ENCODE measurements around the gene ATP1B4. TPM values are rescaled to one million over a fixed set of nuclear protein-coding genes. Genes with fewer than 3 reads are reported as not detected.

Gene ATP1B4
- total and polyA plus RNA-seq, 2 donors (not counting 1 experiment from before 2014, with no cell fraction given): not detected

GRCh38 chrX:120358737-120359456 is 3.0 kb upstream of the ATP1B4 start:
- Histone ChIP-seq H3K27ac (ENCODE audit: insufficient read depth, low read length) (no peak overlapping the region), H3K27me3 (ENCODE audit: control insufficient read depth, insufficient read depth, low read length) (no peaks in the 10 kb centered on the region), H3K9me3 (ENCODE audit: control insufficient read depth, insufficient read depth, low read depth, low read length) (no peaks in the 10 kb centered on the region), H3K4me3 (replicated peaks in 1 of 4; ENCODE audit: control extremely low read depth in 1 of 4, insufficient read depth in 1 of 4, low read depth in 3 of 4, low read length in 4 of 4) (no peak overlapping the region), H4K20me1 (ENCODE audit: control insufficient read depth, extremely low read depth, insufficient read depth, low read length) (no peaks in the 10 kb centered on the region), H3K4me2 (ENCODE audit: extremely low read depth, insufficient read depth, low read length) (no peak overlapping the region), H3K79me2 (ENCODE audit: control insufficient read depth, insufficient read depth, low read length) (no peaks in the 10 kb centered on the region), H3K36me3 (ENCODE audit: control insufficient read depth, insufficient read depth, low read length) (no peaks in the 10 kb centered on the region), H3K4me1 (ENCODE audit: control insufficient read depth, extremely low read depth, insufficient read depth, low read length) (no peaks in the 10 kb centered on the region), H2AFZ (ENCODE audit: low read length) (no peak overlapping the region), H3K9ac (ENCODE audit: insufficient read depth, low read length) (no peak overlapping the region)
- TF ChIP-seq EZH2 (IDR thresholded peaks at IDR 0.05; ENCODE audit: low read length, missing control alignments): no peak
- TF ChIP-seq CTCF (conservative IDR thresholded peaks at IDR 0.05 in 1 of 2, IDR thresholded peaks at IDR 0.05 in 1 of 2; ENCODE audit: low read depth in 1 of 2, low read length in 2 of 2): no peak
- peak in 1 of 2 donors; percentile 63 for DNase-seq (ENCODE audit: low read depth in 2 of 2)

DNA sequence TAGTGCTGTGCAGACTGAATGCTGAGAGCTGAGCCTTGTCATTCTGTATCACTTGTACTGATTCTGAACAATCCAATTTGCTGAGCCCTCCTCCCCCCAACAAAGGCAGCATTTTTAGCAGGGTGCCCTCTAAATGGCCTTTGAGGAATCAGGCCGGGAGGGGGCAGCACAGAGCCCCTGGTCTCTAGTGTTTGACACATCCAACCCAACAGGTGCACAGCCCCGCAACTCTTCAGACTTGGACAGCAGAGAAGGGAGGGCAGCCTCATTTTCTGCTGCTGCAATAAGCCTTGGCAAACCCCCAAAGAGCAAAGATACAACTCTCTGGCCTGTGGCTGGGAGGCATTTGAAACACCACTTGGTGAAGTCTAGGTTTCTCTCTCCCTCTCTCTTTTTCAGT is 3.4 kb downstream of the ATP1B4 start:
- H3K4me1 ChIP-seq (ENCODE audit: control insufficient read depth, extremely low read depth, insufficient read depth, low read length): no peaks in the 10 kb centered on the region
- no peak overlapping the region for H3K9ac ChIP-seq (ENCODE audit: insufficient read depth, low read length)
- no peaks in the 10 kb centered on the region for H3K79me2 ChIP-seq (ENCODE audit: control insufficient read depth, insufficient read depth, low read length)
- H3K4me2 ChIP-seq (ENCODE audit: extremely low read depth, insufficient read depth, low read length): no peak overlapping the region
- peak in 1 of 2 donors; percentile 1 for DNase-seq (ENCODE audit: low read depth in 2 of 2)
- no peaks in the 10 kb centered on the region for H3K36me3 ChIP-seq (ENCODE audit: control insufficient read depth, insufficient read depth, low read length)
- no peaks in the 10 kb centered on the region for H4K20me1 ChIP-seq (ENCODE audit: control insufficient read depth, extremely low read depth, insufficient read depth, low read length)
- no peaks in the 10 kb centered on the region for H3K27me3 ChIP-seq (ENCODE audit: control insufficient read depth, insufficient read depth, low read length)
- no peaks in the 10 kb centered on the region for H3K9me3 ChIP-seq (ENCODE audit: control insufficient read depth, insufficient read depth, low read depth, low read length)
- no peak overlapping the region for H3K27ac ChIP-seq (ENCODE audit: insufficient read depth, low read length)
- TF ChIP-seq EZH2 (IDR thresholded peaks at IDR 0.05; ENCODE audit: low read length, missing control alignments) (no peak), CTCF (conservative IDR thresholded peaks at IDR 0.05 in 1 of 2, IDR thresholded peaks at IDR 0.05 in 1 of 2; ENCODE audit: low read depth in 1 of 2, low read length in 2 of 2) (peak; percentile 23 to 43)
- no peak overlapping the region for H2AFZ ChIP-seq (ENCODE audit: low read length)
- no peak overlapping the region for H3K4me3 ChIP-seq (replicated peaks in 1 of 4; ENCODE audit: control extremely low read depth in 1 of 4, insufficient read depth in 1 of 4, low read depth in 3 of 4, low read length in 4 of 4)

DNA sequence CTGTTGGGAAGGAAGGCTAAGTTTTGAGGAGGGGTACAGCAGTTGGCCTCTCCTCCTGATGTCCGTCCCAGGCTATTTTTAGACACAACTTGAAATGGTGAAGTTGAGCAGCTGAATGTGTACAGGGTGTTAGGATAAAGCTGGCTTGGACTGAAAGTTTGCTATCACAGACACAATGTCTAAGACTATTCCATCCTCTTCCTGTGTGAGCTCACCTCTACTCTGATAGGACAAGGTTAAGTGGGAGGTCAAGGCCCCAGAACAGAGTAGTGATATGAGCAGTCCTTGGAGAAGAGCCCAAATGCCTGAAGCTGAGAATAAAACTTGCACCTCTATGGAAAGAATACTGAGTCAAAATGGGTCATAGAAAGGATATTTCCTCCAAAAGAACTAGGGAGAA is 4.1 kb downstream of the ATP1B4 start:
- Histone ChIP-seq H3K4me2 (ENCODE audit: extremely low read depth, insufficient read depth, low read length) (no peak overlapping the region), H3K9ac (ENCODE audit: insufficient read depth, low read length) (no peak overlapping the region), H3K9me3 (ENCODE audit: control insufficient read depth, insufficient read depth, low read depth, low read length) (no peaks in the 10 kb centered on the region), H3K27me3 (ENCODE audit: control insufficient read depth, insufficient read depth, low read length) (no peaks in the 10 kb centered on the region), H3K27ac (ENCODE audit: insufficient read depth, low read length) (no peak overlapping the region), H3K4me3 (replicated peaks in 1 of 4; ENCODE audit: control extremely low read depth in 1 of 4, insufficient read depth in 1 of 4, low read depth in 3 of 4, low read length in 4 of 4) (no peak overlapping the region), H2AFZ (ENCODE audit: low read length) (no peak overlapping the region), H3K36me3 (ENCODE audit: control insufficient read depth, insufficient read depth, low read length) (no peaks in the 10 kb centered on the region), H3K4me1 (ENCODE audit: control insufficient read depth, extremely low read depth, insufficient read depth, low read length) (no peaks in the 10 kb centered on the region), H4K20me1 (ENCODE audit: control insufficient read depth, extremely low read depth, insufficient read depth, low read length) (no peaks in the 10 kb centered on the region), H3K79me2 (ENCODE audit: control insufficient read depth, insufficient read depth, low read length) (no peaks in the 10 kb centered on the region)
- DNase-seq (ENCODE audit: low read depth in 2 of 2): no peak
- TF ChIP-seq EZH2 (IDR thresholded peaks at IDR 0.05; ENCODE audit: low read length, missing control alignments): no peak
- TF ChIP-seq CTCF (conservative IDR thresholded peaks at IDR 0.05 in 1 of 2, IDR thresholded peaks at IDR 0.05 in 1 of 2; ENCODE audit: low read depth in 1 of 2, low read length in 2 of 2): no peak
